B cell (primary cell): ENCODE measurements around the gene ATXN7L2. TPM values are rescaled to one million over a fixed set of nuclear protein-coding genes. Genes with fewer than 3 reads are reported as not detected.
A peak's percentile ranks its signal among the peaks of the same experiment; 100 is the strongest.

Source experiments
- ATAC-seq: fragments of 200-7000 bp; cut with Tn5 transposase; one replicate; pipeline ENCODE4 v1.10.0; 2021; ENCODE audit warnings: low read depth, mild to moderate bottlenecking, moderate number of reproducible peaks, moderate library complexity
- CTCF ChIA-PET: fragments of 350-600 bp; sonication (Branson Sonifier 250); formaldehyde crosslinking; loops from one replicate; lab custom pipeline; 2021; ENCODE audit warnings: antibody characterized with exemption, inconsistent platforms; lab: Charles Lee
- POLR2A ChIA-PET: fragments of 350-600 bp; sonication (Branson Sonifier 250); formaldehyde crosslinking; loops from one replicate; lab custom pipeline; 2021; ENCODE audit warnings: antibody characterized with exemption; lab: Charles Lee
- DNase-seq: peaks from one replicate; pipeline ENCODE4 v3.0.0; 2013
- H2AFZ ChIP-seq: 2 replicates; pipeline ENCODE4 v1.6.1; 2012; ENCODE audit warnings: mild to moderate bottlenecking, low read depth, low read length; ENCODE audit not compliant: insufficient read depth, poor library complexity, severe bottlenecking
- H3K27ac ChIP-seq, 2 donors: 1 replicate in 1 of 2; 2 replicates in 1 of 2; pipeline ENCODE4 v1.5.1; 2012 to 2013; ENCODE audit warnings: low read length in 2 of 2, mild to moderate bottlenecking in 2 of 2, moderate library complexity in 1 of 2
- H3K27me3 ChIP-seq, 4 experiments: fragments of 200-600 bp in 1 of 4; sonication (generic) in 1 of 4; replicated peaks in 1 of 4; 1 replicate in 2 of 4; 2 replicates in 2 of 4; pipeline versions ENCODE4 v1.6.1 to v1.7.0; 2013 to 2016; ENCODE audit warnings: low read length in 3 of 4, mild to moderate bottlenecking in 2 of 4, mixed read lengths in 1 of 4, moderate library complexity in 1 of 4; ENCODE audit not compliant: insufficient read depth in 4 of 4, control insufficient read depth in 3 of 4; ENCODE audit errors: control extremely low read depth in 1 of 4
- H3K36me3 ChIP-seq, 2 experiments: replicated peaks in 1 of 2; 1 replicate in 1 of 2; 2 replicates in 1 of 2; pipeline versions ENCODE4 v1.6.1 to v1.7.1; 2013; ENCODE audit warnings: low read length in 1 of 2; ENCODE audit not compliant: insufficient read depth in 2 of 2, control insufficient read depth in 1 of 2; ENCODE audit errors: control extremely low read depth in 1 of 2, extremely low read depth in 1 of 2
- H3K4me1 ChIP-seq, 2 donors: fragments of 200-600 bp in 1 of 2; sonication (generic) in 1 of 2; 1 replicate in 1 of 2; 2 replicates in 1 of 2; pipeline versions ENCODE4 v1.5.1 to v1.6.1; 2013 to 2017; ENCODE audit warnings: low read length in 2 of 2; ENCODE audit not compliant: control insufficient read depth in 2 of 2, insufficient read depth in 2 of 2
- H3K4me2 ChIP-seq: replicated peaks from 2 replicates; pipeline ENCODE3; 2012; ENCODE audit warnings: mild to moderate bottlenecking, low read depth, low read length; ENCODE audit not compliant: poor library complexity, severe bottlenecking
- H3K4me3 ChIP-seq, 5 experiments: fragments of 200-600 bp in 1 of 5; sonication (generic) in 1 of 5; 1 replicate in 3 of 5; 2 replicates in 2 of 5; pipeline versions ENCODE4 v1.5.1 to v1.7.0; 2011 to 2016; ENCODE audit warnings: low read length in 4 of 5, mild to moderate bottlenecking in 4 of 5, low read depth in 2 of 5, control low read depth in 1 of 5, moderate library complexity in 1 of 5; ENCODE audit not compliant: insufficient read depth in 1 of 5; ENCODE audit errors: control extremely low read depth in 1 of 5, extremely low read depth in 1 of 5
- H3K79me2 ChIP-seq: fragments of 200-600 bp; sonication (generic); one replicate; pipeline ENCODE4 v1.6.0; 2016; ENCODE audit warnings: low read length; ENCODE audit not compliant: control insufficient read depth, insufficient read depth
- H3K9ac ChIP-seq: fragments of 200-600 bp; sonication (generic); 2 replicates; pipeline ENCODE4 v1.6.1; 2017; ENCODE audit warnings: mild to moderate bottlenecking, low read length, moderate library complexity
- H3K9me3 ChIP-seq, 3 donors: one replicate each; pipeline versions ENCODE4 v1.6.1 to v1.7.1; 2013; ENCODE audit warnings: low read length in 2 of 3; ENCODE audit not compliant: control insufficient read depth in 2 of 3, insufficient read depth in 1 of 3; ENCODE audit errors: control extremely low read depth in 1 of 3
- H4K20me1 ChIP-seq: 2 replicates; pipeline ENCODE4 v1.6.0; 2012; ENCODE audit warnings: mild to moderate bottlenecking, low read length; ENCODE audit not compliant: insufficient read depth, control insufficient read depth, poor library complexity, severe bottlenecking
- H3K27ac Mint-ChIP-seq: one replicate; pipeline ENCODE4 v1.8.0; 2021; ENCODE audit warnings: mixed read lengths
- H3K27me3 Mint-ChIP-seq: one replicate; pipeline ENCODE4 v1.8.0; 2021; ENCODE audit warnings: mixed read lengths
- H3K4me1 Mint-ChIP-seq: one replicate; pipeline ENCODE4 v1.8.0; 2021; ENCODE audit warnings: mixed read lengths
- H3K4me3 Mint-ChIP-seq: one replicate; pipeline ENCODE4 v1.8.0; 2021; ENCODE audit warnings: mixed read lengths
- H3K9me3 Mint-ChIP-seq: one replicate; pipeline ENCODE4 v1.8.0; 2022; ENCODE audit warnings: mixed read lengths; ENCODE audit not compliant: insufficient read depth
- CTCF ChIP-seq: fragments of 200-600 bp; IDR thresholded peaks from one replicate; pipeline ENCODE4 v1.8.0; 2022; ENCODE audit warnings: antibody characterized with exemption, mild to moderate bottlenecking
- EZH2 ChIP-seq: IDR thresholded peaks from 2 replicates; pipeline ENCODE4 v1.6.1; 2012; ENCODE audit warnings: borderline replicate concordance, low read depth, mild to moderate bottlenecking, moderate library complexity, low read length; ENCODE audit not compliant: insufficient read depth, poor library complexity, severe bottlenecking
- WGBS: methylation state at CpG from one replicate; pipeline ENCODE4 v1.1.5; 2013; ENCODE audit warnings: missing lambda C conversion rate; ENCODE audit not compliant: insufficient coverage; 5-methylcytosine and 5-hydroxymethylcytosine counted together
- intact Hi-C: fragments of 100-400 bp; cut with micrococcal nuclease; formaldehyde crosslinking; loops from one replicate; pipeline ENCODE4 v1.10.0; 2022
- polyA plus RNA-seq: library from polyadenylated mRNA; depleted of rRNA; stranded (reverse); fragments of >200 nt; gene quantifications from 2 replicates; pipeline ENCODE4 v1.2.3, GENCODE V29; 2012
- total RNA-seq, 2 donors: library from RNA; stranded (reverse); fragments of 120-200 nt in 1 of 2; gene quantifications; 1 replicate in 1 of 2; 2 replicates in 1 of 2; pipeline versions ENCODE4 v1.2.3 to v1.2.4, GENCODE V29; 2013 to 2022

ATXN7L2 gene
- total and polyA plus RNA-seq, 2 donors (not counting 1 experiment from before 2014, with no cell fraction given) = 10.9 to 12.4 TPM

DNA sequence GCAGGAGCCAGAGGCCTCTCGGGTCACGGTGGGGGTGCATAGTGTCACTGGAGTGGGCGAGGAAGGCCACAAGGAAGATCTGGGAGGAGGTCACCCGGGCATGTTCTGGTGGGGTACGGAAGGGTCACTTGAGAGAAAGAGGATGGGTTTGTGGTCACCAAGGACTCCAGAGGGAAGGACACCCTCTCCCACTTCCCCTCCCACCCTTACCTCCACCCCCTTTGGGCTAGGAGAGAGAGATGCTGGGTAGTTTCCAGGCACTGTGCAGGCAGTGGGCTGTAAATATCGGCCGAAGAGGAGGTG is 25.1 kb downstream of the ATXN7L2 start:
- CTCF ChIA-PET = interaction anchor here (1.1 to 37.9 kb wide), 5 partner anchors 15 to 131 kb away, joined by 3 to 926 read pairs (median 10); partner anchors contain the start of genes CYB561D1 and GPR61
- peak overlapping the region; percentile 80 for H2AFZ ChIP-seq
- ATAC-seq (no peak), DNase-seq (no peak)
- intact Hi-C loops = loop anchor here (1.0 kb wide), 2 partner anchors 15 to 26 kb away; partner anchors contain the start of genes ATXN7L2 and CYB561D1
- H3K36me3 ChIP-seq = no peaks in the 10 kb centered on the region
- Mint-ChIP-seq H3K27ac (peak overlapping the region; percentile 37), H3K27me3 (peaks cover 37% of the 10 kb centered on the region), H3K4me1 (peaks cover 21% of the 10 kb centered on the region), H3K9me3 (no peaks in the 10 kb centered on the region), H3K4me3 (peak overlapping the region; percentile 87)
- TF ChIP-seq CTCF (no peak), EZH2 (no peak)
- POLR2A ChIA-PET = interaction anchor here (0.6 kb wide), 1 partner anchor 25 kb away, joined by 6 read pairs; the partner anchor contains the start of gene ATXN7L2
- H3K4me2 ChIP-seq = peak overlapping the region; percentile 87
- peaks cover 0 to 9% (median 5%) of the 10 kb centered on the region in 4 experiments for H3K27me3 ChIP-seq
- H3K9me3 ChIP-seq = no peaks in the 10 kb centered on the region
- H4K20me1 ChIP-seq = no peaks in the 10 kb centered on the region
- peaks cover 11 to 15% of the 10 kb centered on the region in 2 donors for H3K4me1 ChIP-seq
- H3K4me3 ChIP-seq = peak overlapping the region in 3 of 5 experiments; percentile 28 to 64 (median 64)
- no peaks in the 10 kb centered on the region for H3K79me2 ChIP-seq
- peak overlapping the region; percentile 65 for H3K9ac ChIP-seq
- 97% methylated on average over 4 of the region's 7 CpGs for whole genome bisulfite sequencing
- no peak overlapping the region for H3K27ac ChIP-seq
